H1 (cell line): ENCODE data around the gene CDC42SE2. TPM values are rescaled to one million over a fixed set of nuclear protein-coding genes. Genes with fewer than 3 reads are reported as not detected.
"Not testable (repeated sequence)": the region's sequence is repeated elsewhere in the genome, so short reads cannot be mapped to it uniquely, and the experiment has no call there.

Experiments used
- CTCF ChIA-PET: fragments of 300-600 bp; sonication (Branson Sonifier 250); formaldehyde crosslinking; loops from one replicate; lab custom pipeline; 2021; ENCODE audit not compliant: partially characterized antibody; lab: Charles Lee
- POLR2A ChIA-PET: fragments of 300-600 bp; sonication (Branson Sonifier 250); formaldehyde crosslinking; loops from one replicate; lab custom pipeline; 2021; ENCODE audit warnings: inconsistent platforms; ENCODE audit not compliant: partially characterized antibody; lab: Charles Lee
- DNase-seq, 2 experiments: peaks; one replicate each; pipeline versions ENCODE4 v3.0.0 to v3.0.0-alpha.2; 2010 to 2022; ENCODE audit warnings: low spot score in 2 of 2, low read depth in 1 of 2, mixed read lengths in 1 of 2
- FAIRE-seq: peaks from 2 replicates; lab custom pipeline; 2011; peaks lifted over from hg19 to GRCh38; lab: Jason Lieb, UNC
- H2AFZ ChIP-seq: 2 replicates; pipeline ENCODE4 v1.8.1; 2012; ENCODE audit warnings: low read length, inconsistent platforms
- H2AK5ac ChIP-seq: 2 replicates; pipeline ENCODE4 v1.6.1; 2013; ENCODE audit warnings: low read depth, low read length
- H2BK120ac ChIP-seq: replicated peaks from 2 replicates; pipeline ENCODE3; 2013; ENCODE audit warnings: low read depth, low read length, inconsistent platforms
- H2BK12ac ChIP-seq: 2 replicates; pipeline ENCODE4 v1.6.1; 2013; ENCODE audit warnings: low read depth, low read length
- H2BK15ac ChIP-seq: 2 replicates; pipeline ENCODE4 v1.6.1; 2013; ENCODE audit warnings: low read length
- H2BK20ac ChIP-seq: 2 replicates; pipeline ENCODE4 v1.6.1; 2013; ENCODE audit warnings: low read length
- H2BK5ac ChIP-seq: 2 replicates; pipeline ENCODE4 v1.6.1; 2013; ENCODE audit warnings: low read depth, low read length
- H3K14ac ChIP-seq: 2 replicates; pipeline ENCODE4 v1.6.1; 2013; ENCODE audit warnings: inconsistent platforms; ENCODE audit not compliant: insufficient read length
- H3K18ac ChIP-seq: 2 replicates; pipeline ENCODE4 v1.6.1; 2013; ENCODE audit warnings: low read length; ENCODE audit errors: extremely low read depth
- H3K23ac ChIP-seq: 2 replicates; pipeline ENCODE4 v1.6.1; 2013; ENCODE audit warnings: inconsistent platforms; ENCODE audit not compliant: insufficient read length
- H3K23me2 ChIP-seq: 2 replicates; pipeline ENCODE4 v1.6.1; 2013; ENCODE audit warnings: low read depth, low read length
- H3K27ac ChIP-seq: 2 replicates; pipeline ENCODE4 v1.6.1; 2011; ENCODE audit warnings: low read depth, low read length, inconsistent platforms
- H3K27me3 ChIP-seq, 4 experiments: replicated peaks in 1 of 4; 1 replicate in 1 of 4; 2 replicates in 3 of 4; pipeline versions ENCODE4 v1.6.1 to v1.8.1; 2011 to 2013; ENCODE audit warnings: low read length in 3 of 4, mild to moderate bottlenecking in 3 of 4, inconsistent platforms in 2 of 4, mixed read lengths in 2 of 4, moderate library complexity in 1 of 4; ENCODE audit not compliant: control insufficient read depth in 3 of 4, insufficient read depth in 3 of 4; ENCODE audit errors: extremely low read depth in 1 of 4
- H3K36me3 ChIP-seq, 4 experiments: 2 replicates each; pipeline versions ENCODE4 v1.6.1 to v1.8.1; 2011 to 2013; ENCODE audit warnings: mild to moderate bottlenecking in 4 of 4, low read length in 3 of 4, moderate library complexity in 2 of 4, control low read depth in 1 of 4, inconsistent platforms in 1 of 4; ENCODE audit not compliant: insufficient read depth in 4 of 4, control insufficient read depth in 2 of 4
- H3K4ac ChIP-seq: replicated peaks from 2 replicates; pipeline ENCODE3; 2013; ENCODE audit warnings: low read length, low read depth, mixed read lengths, inconsistent platforms; ENCODE audit not compliant: insufficient read length
- H3K4me1 ChIP-seq, 4 experiments: replicated peaks in 1 of 4; 1 replicate in 1 of 4; 2 replicates in 3 of 4; pipeline versions ENCODE4 v1.6.1 to v1.8.1; 2011 to 2013; ENCODE audit warnings: low read length in 3 of 4, inconsistent platforms in 2 of 4, mixed read lengths in 1 of 4; ENCODE audit not compliant: insufficient read depth in 4 of 4, control insufficient read depth in 3 of 4
- H3K4me2 ChIP-seq, 2 experiments: 2 replicates each; pipeline versions ENCODE4 v1.6.1 to v1.8.1; 2011 to 2013; ENCODE audit warnings: low read depth in 2 of 2, low read length in 2 of 2, control low read depth in 1 of 2, inconsistent platforms in 1 of 2, mild to moderate bottlenecking in 1 of 2; ENCODE audit not compliant: insufficient read depth in 1 of 2
- H3K4me3 ChIP-seq, 4 experiments: fragments of 200-600, 300-600 bp in 1 of 4; sonication (generic), shearing (Covaris generic), sonication (Bioruptor Twin) in 1 of 4; 2 replicates each; pipeline versions ENCODE4 v1.5.1 to v1.8.1; 2011 to 2016; ENCODE audit warnings: low read length in 4 of 4, low read depth in 3 of 4, control low read depth in 2 of 4, inconsistent platforms in 2 of 4, mild to moderate bottlenecking in 2 of 4, mixed read lengths in 1 of 4, moderate library complexity in 1 of 4; ENCODE audit not compliant: insufficient read depth in 2 of 4; ENCODE audit errors: extremely low read depth in 1 of 4
- H3K56ac ChIP-seq: replicated peaks from 2 replicates; pipeline ENCODE3; 2013; ENCODE audit warnings: low read depth, mild to moderate bottlenecking, mixed read lengths, low read length, inconsistent platforms; ENCODE audit not compliant: insufficient read length
- H3K79me1 ChIP-seq: 2 replicates; pipeline ENCODE4 v1.6.1; 2013; ENCODE audit warnings: low read depth, low read length, control low read depth
- H3K79me2 ChIP-seq, 2 experiments: 2 replicates each; pipeline versions ENCODE4 v1.6.1 to v1.8.1; 2012 to 2013; ENCODE audit warnings: low read length in 2 of 2, mild to moderate bottlenecking in 2 of 2, inconsistent platforms in 1 of 2; ENCODE audit not compliant: insufficient read depth in 2 of 2, control insufficient read depth in 1 of 2
- H3K9ac ChIP-seq, 4 experiments: replicated peaks in 1 of 4; 1 replicate in 1 of 4; 2 replicates in 3 of 4; pipeline versions ENCODE4 v1.6.1 to v1.8.1; 2011 to 2013; ENCODE audit warnings: low read depth in 3 of 4, low read length in 3 of 4, control low read depth in 2 of 4, mild to moderate bottlenecking in 2 of 4, moderate library complexity in 2 of 4, inconsistent platforms in 1 of 4; ENCODE audit errors: extremely low read depth in 1 of 4
- H3K9me3 ChIP-seq, 2 experiments: 2 replicates each; pipeline versions ENCODE4 v1.6.1 to v1.8.1; 2012 to 2013; ENCODE audit warnings: mild to moderate bottlenecking in 2 of 2, moderate library complexity in 2 of 2, control low read depth in 1 of 2, inconsistent platforms in 1 of 2, low read depth in 1 of 2, low read length in 1 of 2, mixed read lengths in 1 of 2; ENCODE audit not compliant: insufficient read depth in 2 of 2
- H4K20me1 ChIP-seq, 2 experiments: replicated peaks in 1 of 2; 2 replicates each; pipeline versions ENCODE3 to v1.8.1; 2011 to 2013; ENCODE audit warnings: inconsistent platforms in 2 of 2, low read length in 2 of 2, mild to moderate bottlenecking in 1 of 2; ENCODE audit not compliant: insufficient read depth in 2 of 2, control insufficient read depth in 1 of 2
- H4K5ac ChIP-seq: 2 replicates; pipeline ENCODE4 v1.6.1; 2013; ENCODE audit warnings: low read length, low read depth, mixed read lengths, inconsistent platforms; ENCODE audit not compliant: insufficient read length
- H4K8ac ChIP-seq: 2 replicates; pipeline ENCODE4 v1.8.0; 2013; ENCODE audit warnings: mild to moderate bottlenecking, moderate library complexity, low read length, inconsistent platforms; ENCODE audit not compliant: insufficient read depth; ENCODE audit errors: extremely low read depth
- H4K91ac ChIP-seq: replicated peaks from 2 replicates; pipeline ENCODE3; 2013; ENCODE audit warnings: low read length, mixed read lengths, inconsistent platforms; ENCODE audit not compliant: insufficient read length
- WGBS, 2 experiments: shearing (Covaris generic) in 1 of 2; methylation state at CpG; one replicate each; pipeline versions ENCODE4 v1.1.6 to v1.1.7; 2013 to 2015; ENCODE audit warnings: low lambda C conversion rate in 2 of 2, mixed read lengths in 2 of 2, inconsistent platforms in 1 of 2, low coverage in 1 of 2, missing lambda C conversion rate in 1 of 2; ENCODE audit not compliant: insufficient replicate concordance in 2 of 2, insufficient coverage in 1 of 2, insufficient read length in 1 of 2; ENCODE audit errors: extremely low coverage in 1 of 2, missing lambda C conversion rate in 1 of 2; 5-methylcytosine and 5-hydroxymethylcytosine counted together
- polyA plus RNA-seq, 7 experiments: library from polyadenylated mRNA; depleted of rRNA in 3 of 7; stranded (reverse) in 5 of 7; unstranded in 2 of 7; fragments of >200 nt in 5 of 7; fragments of 200-250 nt in 2 of 7; gene quantifications; 1 replicate in 5 of 7; 2 replicates in 1 of 7; 4 replicates in 1 of 7; pipeline versions ENCODE4 v1.2.1 to v1.2.3, GENCODE V29; 2011 to 2013; ENCODE audit warnings: missing spikeins in 2 of 7, mixed read lengths in 2 of 7
- total RNA-seq: library from RNA; stranded (reverse); fragmentation: NEBNext Ultra II Directional; extraction: Animal tissue kit (Norgen Biotek cat#: 25700); gene quantifications from 2 replicates; pipeline ENCODE4 v1.2.1, GENCODE V29; 2021

Gene CDC42SE2
- total and polyA plus RNA-seq, 2 of the 8 experiments (the other 6 are each of a cell fraction or from before 2014, with no cell fraction given) = 16.7 to 30.8 TPM

DNA sequence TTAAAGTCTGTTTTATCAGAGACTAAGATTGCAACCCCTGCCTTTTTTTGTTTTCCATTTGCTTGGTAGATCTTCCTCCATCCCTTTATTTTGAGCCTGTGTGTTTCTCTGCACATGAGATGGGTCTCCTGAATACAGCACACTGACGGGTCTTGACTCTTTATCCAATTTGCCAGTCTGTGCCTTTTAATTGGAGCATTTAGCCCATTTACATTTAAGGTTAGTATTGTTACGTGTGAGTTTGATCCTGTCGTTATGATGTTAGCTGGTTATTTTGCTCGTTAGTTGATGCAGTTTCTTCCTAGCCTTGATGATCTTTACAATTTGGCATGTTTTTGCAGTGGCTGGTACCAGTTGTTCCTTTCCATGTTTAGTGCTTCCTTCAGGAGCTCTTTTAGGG, 71.9 kb downstream of the CDC42SE2 start:
- H4K20me1 ChIP-seq, H3K14ac ChIP-seq, H3K4ac ChIP-seq, H3K56ac ChIP-seq, H3K27me3 ChIP-seq, H3K79me2 ChIP-seq, H4K91ac ChIP-seq, H3K36me3 ChIP-seq, H2BK12ac ChIP-seq, H2BK120ac ChIP-seq, H3K4me3 ChIP-seq, H2BK5ac ChIP-seq, DNase-seq, H3K79me1 ChIP-seq, H3K9ac ChIP-seq, FAIRE-seq, H2BK15ac ChIP-seq, H2AK5ac ChIP-seq, H3K18ac ChIP-seq, H2BK20ac ChIP-seq, CTCF ChIA-PET, H3K23ac ChIP-seq, H4K5ac ChIP-seq, H3K27ac ChIP-seq, H3K23me2 ChIP-seq, H4K8ac ChIP-seq, H2AFZ ChIP-seq, H3K4me2 ChIP-seq, H3K4me1 ChIP-seq, POLR2A ChIA-PET: not testable (repeated sequence)
- H3K9me3 ChIP-seq = peaks cover 17 to 23% of the 10 kb centered on the region in 2 experiments
- 84% methylated on average over 3 of the region's 4 CpGs; no CpG with 5 or more reads in 1 of the 2 experiments for WGBS, 2 experiments

DNA sequence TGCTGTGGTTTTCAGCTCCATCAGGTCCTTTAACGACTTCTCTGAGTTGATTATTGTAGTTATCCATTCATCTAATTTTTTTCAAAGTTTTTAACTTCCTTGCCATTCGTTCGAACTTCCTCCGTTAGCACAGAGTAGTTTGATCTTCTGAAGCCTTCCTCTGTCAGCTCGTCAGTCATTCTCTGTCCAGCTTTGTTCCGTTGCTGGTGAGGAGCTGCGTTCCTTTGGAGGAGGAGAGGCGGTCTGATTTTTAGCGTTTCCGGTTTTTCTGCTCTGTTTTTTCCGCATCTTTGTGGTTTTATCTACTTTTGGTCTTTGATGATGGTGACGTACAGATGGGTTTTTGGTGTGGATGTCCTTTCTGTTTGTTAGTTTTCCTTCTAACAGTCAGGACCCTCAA, 72.9 kb downstream of the CDC42SE2 start:
- H2BK12ac ChIP-seq, H3K14ac ChIP-seq, H3K4me3 ChIP-seq, H4K20me1 ChIP-seq, H3K4me1 ChIP-seq, H3K23me2 ChIP-seq, H3K9ac ChIP-seq, H3K79me1 ChIP-seq, H3K4me2 ChIP-seq, H2BK15ac ChIP-seq, H3K23ac ChIP-seq, DNase-seq, H4K5ac ChIP-seq, H2BK120ac ChIP-seq, H3K18ac ChIP-seq, H4K8ac ChIP-seq, H4K91ac ChIP-seq, H3K79me2 ChIP-seq, POLR2A ChIA-PET, FAIRE-seq, H3K36me3 ChIP-seq, H2AFZ ChIP-seq, H3K27me3 ChIP-seq, H2AK5ac ChIP-seq, H2BK20ac ChIP-seq, H3K27ac ChIP-seq, H3K56ac ChIP-seq, H2BK5ac ChIP-seq, H3K4ac ChIP-seq, CTCF ChIA-PET: not testable (repeated sequence)
- H3K9me3 ChIP-seq = peaks cover 17 to 23% of the 10 kb centered on the region in 2 experiments
- WGBS, 2 experiments = 97% methylated on average over 12 of the region's 12 CpGs; no CpG with 5 or more reads in 1 of the 2 experiments
